NCI-H510A (cell line): Measurements from ENCODE around the gene TMEM205.
A peak's percentile ranks its signal among the peaks of the same experiment; 100 is the strongest.
"Not testable (repeated sequence)": the region's sequence is repeated elsewhere in the genome, so short reads cannot be mapped to it uniquely, and the experiment has no call there.

Experiments
- DNase-seq: peaks from one replicate; lab custom pipeline; 2025; lab: John Stamatoyannopoulos, UW

Gene TMEM205

DNA sequence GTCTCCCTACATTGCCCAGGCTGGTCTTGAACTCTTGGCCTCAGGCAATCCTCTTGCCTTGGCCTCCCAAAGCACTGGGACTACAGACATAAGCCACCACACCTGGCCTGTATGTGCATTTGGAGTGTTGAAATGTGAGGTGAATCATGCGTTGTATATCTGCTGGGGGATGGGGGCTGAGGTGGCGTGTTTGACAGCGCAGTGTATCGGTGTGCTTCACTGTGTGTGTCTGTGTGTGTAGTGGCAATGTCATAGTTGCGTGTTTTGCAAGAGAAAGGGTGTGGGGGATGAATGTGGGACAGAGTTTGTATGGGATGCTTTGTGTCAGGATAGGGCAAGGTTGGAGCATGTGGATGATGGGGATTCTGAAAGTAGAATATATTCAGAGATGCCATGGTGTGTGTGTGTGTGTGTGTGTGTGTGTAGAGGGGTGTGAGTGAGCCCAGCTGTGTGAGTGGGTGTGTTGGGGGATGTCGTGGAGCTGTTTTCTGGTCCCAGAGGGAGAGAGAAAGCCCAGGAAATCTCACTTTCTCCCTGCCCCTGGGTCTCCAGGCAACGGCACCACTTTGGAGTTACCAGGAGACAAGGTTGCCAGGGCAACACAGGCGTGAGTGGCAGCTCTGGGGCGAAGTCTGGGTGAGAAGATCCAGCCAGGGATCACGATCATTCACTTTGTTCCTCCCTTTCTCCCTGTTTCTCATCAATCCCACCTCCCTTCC is 27.3 kb upstream of the TMEM205 start:
- peak; percentile 76 for DNase-seq

GRCh38 chr19:11370744-11371143 is 24.7 kb upstream of the TMEM205 start:
- no peak for DNase-seq

GRCh38 chr19:11367528-11367927 is 21.5 kb upstream of the TMEM205 start:
- DNase-seq, result no peak

DNA sequence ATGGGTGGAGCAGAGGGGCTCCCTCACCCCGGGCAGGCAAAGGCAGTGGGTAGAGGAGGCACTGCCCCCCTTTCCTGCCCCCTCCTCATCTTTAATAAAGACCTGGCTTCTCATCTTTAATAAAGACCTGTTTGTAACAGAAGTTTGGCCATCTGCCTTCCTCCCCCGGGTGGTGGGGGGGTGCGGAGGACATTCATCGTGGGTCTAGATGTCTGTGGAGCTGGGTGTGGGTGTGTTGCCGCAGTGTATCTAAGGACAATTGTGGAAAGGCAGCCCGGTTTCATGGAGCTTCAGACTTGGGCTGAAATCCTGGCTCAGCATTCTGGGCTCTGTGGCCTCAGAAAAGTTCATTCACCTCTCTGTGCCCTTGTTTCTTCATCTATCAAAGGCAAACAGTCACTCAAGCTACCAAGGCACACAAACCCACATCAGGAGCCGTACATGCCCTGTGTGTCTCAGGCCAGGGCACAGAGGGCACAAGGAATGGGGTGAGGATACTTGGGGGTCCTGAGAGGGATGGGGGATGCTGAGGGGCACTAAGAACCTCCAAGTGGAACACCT is 19.6 kb upstream of the TMEM205 start:
- no peak for DNase-seq

- no peak for DNase-seq
Observed at GRCh38 chr19:11364935-11365334, 18.9 kb upstream of the TMEM205 start.

DNA sequence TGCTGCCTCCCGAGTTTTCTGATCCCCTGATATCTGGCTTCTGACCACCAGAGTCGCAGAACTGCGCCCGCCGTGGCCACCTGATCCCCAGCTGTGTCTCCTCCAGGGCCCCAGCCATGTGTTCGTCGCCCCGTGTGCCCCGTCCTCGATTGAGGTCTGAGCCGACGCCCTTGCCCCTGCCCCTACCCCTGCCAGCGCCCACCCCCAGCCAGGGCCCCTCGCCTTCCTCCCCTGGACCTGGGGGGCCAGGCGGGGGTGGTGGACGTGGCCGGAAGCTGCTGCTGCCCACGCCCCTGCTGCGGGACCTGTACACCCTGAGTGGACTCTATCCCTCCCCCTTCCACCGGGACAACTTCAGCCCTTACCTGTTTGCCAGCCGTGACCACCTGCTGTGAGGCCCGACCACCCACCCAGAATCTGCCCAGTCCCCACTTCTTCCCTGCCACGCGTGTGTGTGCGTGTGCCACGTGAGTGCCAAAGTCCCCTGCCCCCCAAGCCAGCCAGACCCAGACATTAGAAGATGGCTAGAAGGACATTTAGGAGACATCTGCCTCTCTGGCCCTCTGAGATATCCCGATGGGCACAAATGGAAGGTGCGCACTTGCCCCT is 18.3 kb upstream of the TMEM205 start:
- DNase-seq, result no peak

DNA sequence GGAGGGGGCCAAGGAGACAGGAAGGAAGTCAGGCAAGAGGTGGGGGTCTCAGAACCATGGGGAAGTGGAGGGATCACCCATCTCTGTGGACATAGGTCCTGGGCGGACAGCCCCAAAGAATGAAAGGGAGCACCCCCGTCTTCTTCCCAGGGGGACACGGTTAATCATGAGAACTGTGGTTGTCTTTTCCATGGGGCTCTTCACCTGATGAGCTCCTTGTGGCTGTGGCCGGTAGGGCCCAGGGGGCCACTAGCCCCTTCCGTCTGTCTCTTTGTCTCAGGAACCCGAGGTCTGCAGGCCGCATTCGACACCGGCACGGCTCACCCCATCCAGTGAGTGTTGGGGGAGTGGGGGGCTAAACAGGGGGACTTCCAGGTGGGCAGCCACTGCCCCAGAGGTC is 17.8 kb upstream of the TMEM205 start:
- no peak for DNase-seq

DNA sequence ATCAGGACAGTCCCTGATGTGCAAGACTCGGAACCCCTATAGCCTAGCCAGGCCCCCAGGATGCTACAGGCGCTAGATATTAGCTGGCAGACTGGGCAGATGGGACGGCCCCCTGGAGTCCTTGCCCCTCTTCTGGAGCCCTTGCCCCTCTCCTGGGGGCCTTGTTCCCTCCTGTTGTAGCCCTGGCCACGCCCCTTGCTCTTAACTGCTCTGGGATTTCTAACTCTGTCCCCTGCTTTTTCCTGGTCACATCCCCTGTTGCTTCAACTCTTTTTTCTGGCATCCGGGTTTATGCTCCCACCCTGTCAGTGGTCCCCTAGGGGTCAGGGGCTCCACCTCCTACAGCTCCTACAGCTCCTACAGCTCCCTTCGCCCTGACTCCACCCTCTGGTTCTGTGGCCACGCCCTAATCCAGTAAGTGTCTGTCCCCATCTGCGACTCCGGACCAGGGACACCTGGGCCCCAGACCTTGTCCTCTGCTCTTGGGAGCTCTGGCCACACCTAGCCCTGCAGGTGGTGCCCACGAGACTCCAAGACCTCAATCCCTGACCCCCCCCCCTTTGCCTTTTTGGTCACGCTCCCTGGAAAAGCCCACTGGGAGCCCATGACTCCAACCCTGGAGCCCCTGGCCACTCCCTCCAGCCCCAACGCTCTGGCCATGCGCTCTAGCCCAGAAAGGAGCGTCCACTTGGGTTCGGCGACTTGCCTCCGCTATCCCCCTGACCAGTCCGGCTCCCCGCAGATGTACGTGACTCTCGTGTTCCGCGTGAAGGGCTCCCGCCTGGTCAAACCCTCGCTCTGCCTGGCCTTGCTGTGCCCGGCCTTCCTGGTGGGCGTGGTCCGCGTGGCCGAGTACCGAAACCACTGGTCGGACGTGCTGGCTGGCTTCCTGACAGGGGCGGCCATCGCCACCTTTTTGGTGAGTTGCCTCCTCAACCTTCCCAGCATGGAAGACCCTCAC is 16.0 kb upstream of the TMEM205 start:
- no peak for DNase-seq

DNA sequence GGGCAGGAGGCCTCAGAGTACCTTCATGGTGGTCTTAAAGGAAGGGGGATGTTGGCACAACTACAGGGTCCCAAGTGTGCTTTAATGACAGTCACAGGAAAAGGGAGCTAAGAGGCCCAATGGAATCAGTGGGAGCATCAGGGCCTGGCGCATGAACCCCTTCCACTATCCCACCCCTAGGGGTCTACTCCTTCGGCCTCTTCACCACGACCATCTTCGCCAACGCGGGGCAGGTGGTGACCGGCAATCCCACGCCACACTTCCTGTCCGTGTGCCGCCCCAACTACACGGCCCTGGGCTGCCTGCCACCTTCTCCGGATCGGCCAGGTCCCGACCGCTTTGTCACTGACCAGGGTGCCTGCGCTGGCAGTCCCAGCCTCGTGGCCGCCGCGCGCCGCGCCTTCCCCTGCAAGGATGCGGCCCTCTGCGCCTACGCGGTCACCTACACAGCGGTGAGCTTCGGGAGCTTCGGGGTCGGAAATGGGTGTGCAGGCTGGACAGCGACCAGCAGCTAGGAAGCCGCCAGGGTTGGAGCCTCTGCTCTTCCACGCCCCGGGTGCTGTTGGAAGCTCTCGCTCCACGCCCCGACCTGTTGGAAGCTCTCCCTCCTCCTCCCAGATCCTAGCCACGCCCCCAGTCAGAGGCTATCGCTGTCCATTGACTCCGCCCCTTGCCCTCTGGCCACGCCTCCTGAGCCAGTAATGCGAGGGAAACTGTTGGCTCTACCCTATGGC is 15.1 kb upstream of the TMEM205 start:
- DNase-seq, result no peak

GRCh38 chr19:11359421-11359820 is 13.4 kb upstream of the TMEM205 start:
- no peak for DNase-seq

GRCh38 chr19:11356676-11357550 is 10.8 kb upstream of the TMEM205 start:
- no peak for DNase-seq

GRCh38 chr19:11356074-11356397 is 10.0 kb upstream of the TMEM205 start:
- DNase-seq, result no peak

- DNase-seq, result peak; percentile 77
Observed at GRCh38 chr19:11355160-11356073, 9.3 kb upstream of the TMEM205 start, which contains the start of gene PLPPR2. Gene PLPPR2 (plus strand): TSS chr19:11355432. CDS start chr19:11357674, 2,242 bp downstream.

- not testable (repeated sequence) for DNase-seq
Observed at GRCh38 chr19:11354102-11354501, 8.0 kb upstream of the TMEM205 start.

- DNase-seq, result no peak
Observed at GRCh38 chr19:11349171-11349570, 3.1 kb upstream of the TMEM205 start.

- no peak for DNase-seq
Observed at GRCh38 chr19:11347546-11348039, 1.5 kb upstream of the TMEM205 start.

GRCh38 chr19:11345122-11345803 is 805 bp downstream of the TMEM205 start:
- no peak for DNase-seq

- no peak for DNase-seq
Observed at GRCh38 chr19:11342429-11342828, 3.6 kb downstream of the TMEM205 start.

GRCh38 chr19:11340099-11340467 is 6.0 kb downstream of the TMEM205 start:
- not testable (repeated sequence) for DNase-seq
